ENCODE data around the gene EDA.

The EDA gene

DNA sequence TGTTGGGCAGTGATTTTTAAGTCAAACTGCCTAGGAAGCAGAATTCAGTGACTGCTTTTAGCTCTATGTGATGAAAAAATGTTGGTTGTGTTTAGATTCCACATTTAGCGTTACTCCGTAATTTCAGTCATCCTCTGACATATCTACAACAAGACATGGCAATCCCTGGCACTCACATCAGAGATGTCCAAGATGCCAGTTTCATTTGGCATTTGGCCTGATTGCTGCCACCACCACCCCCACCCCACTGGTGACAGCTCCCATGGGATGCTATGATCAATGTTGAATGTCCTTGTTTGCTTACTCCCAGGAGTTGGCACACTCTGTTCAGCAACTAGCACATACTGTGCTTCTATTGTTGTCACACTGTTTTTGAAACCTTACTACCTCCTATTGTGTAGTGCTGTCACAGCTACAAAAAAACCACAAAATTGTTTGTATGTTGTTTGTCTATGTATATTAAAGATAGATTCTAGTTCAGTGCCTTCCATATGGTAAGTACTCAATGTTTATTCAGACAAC, 332.4 kb downstream of the EDA start:
- Histone ChIP-seq H3K27me3 (ENCODE audit: insufficient read depth, poor library complexity, severe bottlenecking) (no peaks in the 10 kb centered on the region), H3K4me1 (ENCODE audit: insufficient read depth, poor library complexity, severe bottlenecking) (no peaks in the 10 kb centered on the region), H3K4me3 (ENCODE audit: severe bottlenecking) (no peak overlapping the region), H3K9me3 (ENCODE audit: severe bottlenecking) (no peaks in the 10 kb centered on the region), H3K36me3 (ENCODE audit: low read depth) (no peaks in the 10 kb centered on the region), H3K27ac (ENCODE audit: poor library complexity, severe bottlenecking) (no peak overlapping the region)
- DNase-seq (ENCODE audit: low spot score) (no peak), ATAC-seq (ENCODE audit: low read depth) (no peak)
- TF ChIP-seq, protein P1, sequence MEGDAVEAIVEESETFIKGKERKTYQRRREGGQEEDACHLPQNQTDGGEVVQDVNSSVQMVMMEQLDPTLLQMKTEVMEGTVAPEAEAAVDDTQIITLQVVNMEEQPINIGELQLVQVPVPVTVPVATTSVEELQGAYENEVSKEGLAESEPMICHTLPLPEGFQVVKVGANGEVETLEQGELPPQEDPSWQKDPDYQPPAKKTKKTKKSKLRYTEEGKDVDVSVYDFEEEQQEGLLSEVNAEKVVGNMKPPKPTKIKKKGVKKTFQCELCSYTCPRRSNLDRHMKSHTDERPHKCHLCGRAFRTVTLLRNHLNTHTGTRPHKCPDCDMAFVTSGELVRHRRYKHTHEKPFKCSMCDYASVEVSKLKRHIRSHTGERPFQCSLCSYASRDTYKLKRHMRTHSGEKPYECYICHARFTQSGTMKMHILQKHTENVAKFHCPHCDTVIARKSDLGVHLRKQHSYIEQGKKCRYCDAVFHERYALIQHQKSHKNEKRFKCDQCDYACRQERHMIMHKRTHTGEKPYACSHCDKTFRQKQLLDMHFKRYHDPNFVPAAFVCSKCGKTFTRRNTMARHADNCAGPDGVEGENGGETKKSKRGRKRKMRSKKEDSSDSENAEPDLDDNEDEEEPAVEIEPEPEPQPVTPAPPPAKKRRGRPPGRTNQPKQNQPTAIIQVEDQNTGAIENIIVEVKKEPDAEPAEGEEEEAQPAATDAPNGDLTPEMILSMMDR (IDR thresholded peaks at IDR 0.05; ENCODE audit: poor library complexity, severe bottlenecking), result no peak

DNA sequence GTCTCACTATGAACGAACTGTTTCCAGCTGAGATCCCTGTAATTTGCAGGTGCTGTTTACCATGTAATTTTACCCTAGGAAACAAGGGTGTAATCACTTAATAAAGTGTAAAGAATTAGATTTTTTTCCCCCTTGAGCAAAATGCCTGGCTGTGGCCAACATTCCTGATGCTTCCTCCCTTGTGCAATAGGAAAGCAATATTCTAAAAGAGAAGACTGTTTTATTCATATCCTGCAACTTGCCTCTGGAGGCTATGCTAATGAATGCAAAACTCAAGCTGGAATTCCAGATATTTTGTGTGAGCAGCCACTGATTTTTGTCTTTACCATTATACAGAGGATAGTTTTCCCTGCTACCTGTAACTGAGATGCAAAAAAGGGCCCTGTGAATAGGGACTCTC, 335.8 kb downstream of the EDA start:
- no peaks in the 10 kb centered on the region for H3K9me3 ChIP-seq (ENCODE audit: severe bottlenecking)
- no peak for DNase-seq (ENCODE audit: low spot score)
- no peaks in the 10 kb centered on the region for H3K27me3 ChIP-seq (ENCODE audit: insufficient read depth, poor library complexity, severe bottlenecking)
- H3K4me3 ChIP-seq (ENCODE audit: severe bottlenecking), result no peak overlapping the region
- H3K4me1 ChIP-seq (ENCODE audit: insufficient read depth, poor library complexity, severe bottlenecking), result no peaks in the 10 kb centered on the region
- ATAC-seq (ENCODE audit: low read depth), result no peak
- no peak overlapping the region for H3K27ac ChIP-seq (ENCODE audit: poor library complexity, severe bottlenecking)
- TF ChIP-seq, protein P1 (IDR thresholded peaks at IDR 0.05; ENCODE audit: poor library complexity, severe bottlenecking), result no peak
- no peaks in the 10 kb centered on the region for H3K36me3 ChIP-seq (ENCODE audit: low read depth)

GRCh38 chrX:69959712-69960111, 343.8 kb downstream of the EDA start:
- H3K27ac ChIP-seq (ENCODE audit: poor library complexity, severe bottlenecking), result no peak overlapping the region
- TF ChIP-seq, protein P1 (IDR thresholded peaks at IDR 0.05; ENCODE audit: poor library complexity, severe bottlenecking), result no peak
- no peak for ATAC-seq (ENCODE audit: low read depth)
- H3K36me3 ChIP-seq (ENCODE audit: low read depth), result no peaks in the 10 kb centered on the region
- no peaks in the 10 kb centered on the region for H3K4me1 ChIP-seq (ENCODE audit: insufficient read depth, poor library complexity, severe bottlenecking)
- no peak overlapping the region for H3K4me3 ChIP-seq (ENCODE audit: severe bottlenecking)
- no peaks in the 10 kb centered on the region for H3K9me3 ChIP-seq (ENCODE audit: severe bottlenecking)
- no peak for DNase-seq (ENCODE audit: low spot score)
- H3K27me3 ChIP-seq (ENCODE audit: insufficient read depth, poor library complexity, severe bottlenecking), result no peaks in the 10 kb centered on the region

DNA sequence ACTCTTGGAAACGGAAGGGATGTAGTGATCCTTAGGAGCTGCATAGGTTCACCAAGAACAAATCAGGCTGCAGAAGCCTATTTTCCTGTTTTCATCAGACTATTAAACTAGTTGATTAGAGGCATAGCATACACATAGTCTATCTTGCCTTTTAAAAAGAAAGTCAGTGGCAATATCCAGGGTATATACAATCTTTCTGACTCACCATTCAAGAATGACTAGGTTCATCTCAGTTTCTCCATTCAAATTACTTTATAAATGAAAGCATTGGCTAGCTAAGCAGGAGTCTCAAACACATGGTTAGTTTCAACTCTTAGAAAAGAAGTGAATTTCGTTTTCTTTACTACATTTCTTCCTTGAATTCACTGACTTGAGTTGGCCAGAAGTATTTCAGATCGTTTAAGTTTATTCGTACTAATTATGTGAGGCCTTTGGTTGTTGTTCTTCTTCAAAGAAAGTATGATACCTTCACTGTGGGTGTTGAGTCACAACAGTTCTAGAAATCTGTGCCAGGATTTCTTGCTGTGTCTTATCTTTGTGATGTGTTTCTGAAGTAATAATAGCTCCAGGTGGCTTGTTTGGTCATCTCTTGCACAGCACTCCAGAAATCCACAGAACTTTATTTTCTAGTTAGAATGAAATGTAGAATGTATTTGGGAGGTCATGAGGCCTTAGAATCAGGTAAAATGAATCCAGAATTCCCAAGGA, 345.6 kb downstream of the EDA start:
- Histone ChIP-seq H3K4me3 (ENCODE audit: severe bottlenecking) (no peak overlapping the region), H3K36me3 (ENCODE audit: low read depth) (no peaks in the 10 kb centered on the region), H3K9me3 (ENCODE audit: severe bottlenecking) (no peaks in the 10 kb centered on the region), H3K27ac (ENCODE audit: poor library complexity, severe bottlenecking) (no peak overlapping the region), H3K4me1 (ENCODE audit: insufficient read depth, poor library complexity, severe bottlenecking) (no peaks in the 10 kb centered on the region), H3K27me3 (ENCODE audit: insufficient read depth, poor library complexity, severe bottlenecking) (no peaks in the 10 kb centered on the region)
- TF ChIP-seq, protein P1 (IDR thresholded peaks at IDR 0.05; ENCODE audit: poor library complexity, severe bottlenecking), result no peak
- DNase-seq (ENCODE audit: low spot score) (no peak), ATAC-seq (ENCODE audit: low read depth) (no peak)

- no peaks in the 10 kb centered on the region for H3K36me3 ChIP-seq (ENCODE audit: low read depth)
- no peaks in the 10 kb centered on the region for H3K9me3 ChIP-seq (ENCODE audit: severe bottlenecking)
- H3K4me3 ChIP-seq (ENCODE audit: severe bottlenecking), result no peak overlapping the region
- no peaks in the 10 kb centered on the region for H3K4me1 ChIP-seq (ENCODE audit: insufficient read depth, poor library complexity, severe bottlenecking)
- H3K27ac ChIP-seq (ENCODE audit: poor library complexity, severe bottlenecking), result no peak overlapping the region
- H3K27me3 ChIP-seq (ENCODE audit: insufficient read depth, poor library complexity, severe bottlenecking), result no peaks in the 10 kb centered on the region
- no peak for ATAC-seq (ENCODE audit: low read depth)
- no peak for DNase-seq (ENCODE audit: low spot score)
- TF ChIP-seq, protein P1 (IDR thresholded peaks at IDR 0.05; ENCODE audit: poor library complexity, severe bottlenecking), result no peak
Measured at GRCh38 chrX:69968950-69969349, 353.0 kb downstream of the EDA start.
